SK-N-SH treated with all-trans-retinoic acid at 6 μM for 48 hours (cell line): Measurements from ENCODE around the gene GJB5.

Source experiments
- CREB5 ChIP-seq: fragments of 250-450 bp; sonication (Bioruptor Pico); IDR thresholded peaks from 2 replicates; pipeline ENCODE4 v1.5.1; 2020; ENCODE audit warnings: low read depth, mild to moderate bottlenecking, moderate library complexity
- ESRRG ChIP-seq: fragments of 250-450 bp; sonication (Bioruptor Pico); IDR thresholded peaks from 2 replicates; pipeline ENCODE4 v1.6.1; 2021; ENCODE audit warnings: mild to moderate bottlenecking
- OSR1 ChIP-seq: fragments of 250-450 bp; sonication (Bioruptor Pico); IDR thresholded peaks from 2 replicates; pipeline ENCODE4 v1.8.0; 2022; ENCODE audit warnings: moderate library complexity, mild to moderate bottlenecking, inconsistent platforms
- PATZ1 ChIP-seq: fragments of 250-450 bp; sonication (Bioruptor Pico); IDR thresholded peaks from 2 replicates; pipeline ENCODE4 v1.8.0; 2020; ENCODE audit warnings: mild to moderate bottlenecking, moderate library complexity, borderline replicate concordance
- SNAI2 ChIP-seq: fragments of 250-450 bp; sonication (Bioruptor Pico); IDR thresholded peaks from 2 replicates; pipeline ENCODE4 v1.5.0; 2020; ENCODE audit warnings: mild to moderate bottlenecking, moderate library complexity
- TCF4 ChIP-seq: fragments of 250-450 bp; sonication (Bioruptor Pico); IDR thresholded peaks from 2 replicates; pipeline ENCODE4 v1.8.0; 2021; ENCODE audit warnings: mild to moderate bottlenecking, moderate library complexity, borderline replicate concordance
- ZNF70 ChIP-seq: fragments of 450-650 bp; formaldehyde crosslinking; IDR thresholded peaks from 2 replicates; pipeline ENCODE4 v1.5.0; 2020; ENCODE audit warnings: mild to moderate bottlenecking, moderate library complexity

- no peak for TF ChIP-seq TCF4
- TF ChIP-seq SNAI2 (CRISPR knock-in tag): no peak
- TF ChIP-seq CREB5 (CRISPR knock-in tag): no peak
- no peak for TF ChIP-seq PATZ1 (CRISPR knock-in tag)
- no peak for TF ChIP-seq ZNF70 (CRISPR knock-in tag)
- no peak for TF ChIP-seq ESRRG (CRISPR knock-in tag)
- no peak for TF ChIP-seq OSR1
Measured at GRCh38 chr1:34794790-34795180, 39.9 kb downstream of the GJB5 start.
